ENCODE data around the gene ARFGEF3.
"Not testable (repeated sequence)": the region's sequence is repeated elsewhere in the genome, so short reads cannot be mapped to it uniquely, and the experiment has no call there.

ARFGEF3 gene

DNA sequence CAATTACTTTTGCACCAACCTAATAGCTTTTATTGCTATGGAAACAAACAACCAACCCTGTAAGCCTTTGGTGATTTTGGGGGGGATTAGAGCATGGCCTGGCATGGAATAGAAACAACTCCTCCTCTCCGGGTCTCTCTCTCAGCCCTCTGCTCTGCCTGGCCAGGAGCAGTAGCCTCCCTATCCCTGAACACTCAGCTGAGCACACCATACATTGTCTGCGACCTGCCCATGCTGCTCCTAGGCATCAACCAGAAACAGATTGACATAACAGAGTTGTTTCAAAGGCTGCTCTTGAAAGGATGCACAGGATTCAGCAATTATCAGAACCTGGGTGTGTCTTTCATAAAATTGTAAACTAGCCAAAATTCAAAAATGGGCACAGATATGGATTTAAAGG, 186.1 kb downstream of the ARFGEF3 start:
- TF ChIP-seq, protein P1, sequence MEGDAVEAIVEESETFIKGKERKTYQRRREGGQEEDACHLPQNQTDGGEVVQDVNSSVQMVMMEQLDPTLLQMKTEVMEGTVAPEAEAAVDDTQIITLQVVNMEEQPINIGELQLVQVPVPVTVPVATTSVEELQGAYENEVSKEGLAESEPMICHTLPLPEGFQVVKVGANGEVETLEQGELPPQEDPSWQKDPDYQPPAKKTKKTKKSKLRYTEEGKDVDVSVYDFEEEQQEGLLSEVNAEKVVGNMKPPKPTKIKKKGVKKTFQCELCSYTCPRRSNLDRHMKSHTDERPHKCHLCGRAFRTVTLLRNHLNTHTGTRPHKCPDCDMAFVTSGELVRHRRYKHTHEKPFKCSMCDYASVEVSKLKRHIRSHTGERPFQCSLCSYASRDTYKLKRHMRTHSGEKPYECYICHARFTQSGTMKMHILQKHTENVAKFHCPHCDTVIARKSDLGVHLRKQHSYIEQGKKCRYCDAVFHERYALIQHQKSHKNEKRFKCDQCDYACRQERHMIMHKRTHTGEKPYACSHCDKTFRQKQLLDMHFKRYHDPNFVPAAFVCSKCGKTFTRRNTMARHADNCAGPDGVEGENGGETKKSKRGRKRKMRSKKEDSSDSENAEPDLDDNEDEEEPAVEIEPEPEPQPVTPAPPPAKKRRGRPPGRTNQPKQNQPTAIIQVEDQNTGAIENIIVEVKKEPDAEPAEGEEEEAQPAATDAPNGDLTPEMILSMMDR (IDR thresholded peaks at IDR 0.05; ENCODE audit: low read depth, low read length): no peak
- DNase-seq: no peak
- H3K27me3 ChIP-seq (ENCODE audit: insufficient read depth, low read depth, severe bottlenecking): no peaks in the 10 kb centered on the region
- no peak overlapping the region for H3K4me3 ChIP-seq (ENCODE audit: low read depth, low read length)
- no peaks in the 10 kb centered on the region for H3K9me3 ChIP-seq (ENCODE audit: severe bottlenecking)
- H3K36me3 ChIP-seq: no peaks in the 10 kb centered on the region
- H3K27ac ChIP-seq: no peak overlapping the region

DNA sequence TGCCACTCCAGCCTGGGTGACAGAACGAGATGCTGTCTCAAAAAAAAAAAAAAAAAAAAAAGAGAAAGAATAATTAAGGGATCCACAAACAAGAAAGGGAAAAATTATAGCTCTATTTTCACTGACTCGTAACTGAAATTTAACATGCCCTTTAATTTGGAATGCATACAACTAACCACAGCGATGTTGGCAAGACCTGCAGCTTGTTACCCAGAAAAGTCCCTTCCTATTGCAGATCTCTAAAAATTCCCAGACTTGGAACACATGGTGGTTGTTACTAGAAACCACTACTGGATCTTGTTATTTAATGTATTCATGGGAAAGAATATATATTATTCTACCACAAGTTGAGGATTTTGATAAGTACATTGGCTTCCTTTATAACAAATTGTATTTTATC, 188.2 kb downstream of the ARFGEF3 start:
- Histone ChIP-seq H3K4me3 (ENCODE audit: low read depth, low read length) (no peak overlapping the region), H3K36me3 (no peaks in the 10 kb centered on the region), H3K27me3 (ENCODE audit: insufficient read depth, low read depth, severe bottlenecking) (no peaks in the 10 kb centered on the region), H3K9me3 (ENCODE audit: severe bottlenecking) (no peaks in the 10 kb centered on the region), H3K27ac (no peak overlapping the region)
- no peak for DNase-seq
- TF ChIP-seq, protein P1 (IDR thresholded peaks at IDR 0.05; ENCODE audit: low read depth, low read length): no peak

DNA sequence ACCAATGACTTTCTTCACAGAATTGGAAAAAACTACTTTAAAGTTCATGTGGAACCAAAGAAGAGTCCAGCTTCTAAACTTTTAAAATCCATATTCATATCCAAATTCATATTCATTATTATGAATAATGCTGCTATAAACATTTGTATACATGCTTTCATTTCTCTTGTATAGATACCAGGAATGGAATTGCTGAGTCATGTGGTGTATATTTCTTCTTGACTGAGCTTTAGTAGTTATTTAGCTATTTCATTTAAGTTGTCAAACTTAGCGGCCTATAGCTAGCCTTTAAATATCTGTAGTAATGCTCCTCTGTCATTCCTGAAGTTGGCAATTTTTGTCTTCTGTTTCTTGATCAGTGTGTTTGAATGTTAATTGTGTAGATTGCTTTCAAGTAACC, 196.2 kb downstream of the ARFGEF3 start:
- H3K9me3 ChIP-seq (ENCODE audit: severe bottlenecking): no peaks in the 10 kb centered on the region
- no peaks in the 10 kb centered on the region for H3K27me3 ChIP-seq (ENCODE audit: insufficient read depth, low read depth, severe bottlenecking)
- TF ChIP-seq, protein P1 (IDR thresholded peaks at IDR 0.05; ENCODE audit: low read depth, low read length): no peak
- DNase-seq: no peak
- no peak overlapping the region for H3K27ac ChIP-seq
- no peaks in the 10 kb centered on the region for H3K36me3 ChIP-seq
- H3K4me3 ChIP-seq (ENCODE audit: low read depth, low read length): no peak overlapping the region

DNA sequence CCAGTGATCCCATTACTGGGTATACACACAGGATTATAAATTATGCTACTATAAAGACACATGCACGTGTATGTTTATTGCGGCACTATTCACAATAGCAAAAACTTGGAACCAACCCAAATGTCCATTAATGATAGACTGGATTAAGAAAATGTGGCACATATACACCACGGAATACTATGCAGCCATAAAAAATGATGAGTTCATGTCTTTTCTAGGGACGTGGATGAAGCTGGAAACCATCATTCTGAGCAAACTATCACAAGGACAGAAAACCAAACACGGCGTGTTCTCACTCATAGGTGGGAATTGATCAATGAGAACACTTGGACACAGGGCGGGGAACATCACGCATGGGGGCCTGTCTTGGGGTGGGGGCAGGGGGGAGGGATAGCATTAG, 206.9 kb downstream of the ARFGEF3 start:
- H3K36me3 ChIP-seq; H3K27ac ChIP-seq; H3K27me3 ChIP-seq (ENCODE audit: insufficient read depth, low read depth, severe bottlenecking); H3K9me3 ChIP-seq (ENCODE audit: severe bottlenecking); DNase-seq; H3K4me3 ChIP-seq (ENCODE audit: low read depth, low read length): not testable (repeated sequence)

DNA sequence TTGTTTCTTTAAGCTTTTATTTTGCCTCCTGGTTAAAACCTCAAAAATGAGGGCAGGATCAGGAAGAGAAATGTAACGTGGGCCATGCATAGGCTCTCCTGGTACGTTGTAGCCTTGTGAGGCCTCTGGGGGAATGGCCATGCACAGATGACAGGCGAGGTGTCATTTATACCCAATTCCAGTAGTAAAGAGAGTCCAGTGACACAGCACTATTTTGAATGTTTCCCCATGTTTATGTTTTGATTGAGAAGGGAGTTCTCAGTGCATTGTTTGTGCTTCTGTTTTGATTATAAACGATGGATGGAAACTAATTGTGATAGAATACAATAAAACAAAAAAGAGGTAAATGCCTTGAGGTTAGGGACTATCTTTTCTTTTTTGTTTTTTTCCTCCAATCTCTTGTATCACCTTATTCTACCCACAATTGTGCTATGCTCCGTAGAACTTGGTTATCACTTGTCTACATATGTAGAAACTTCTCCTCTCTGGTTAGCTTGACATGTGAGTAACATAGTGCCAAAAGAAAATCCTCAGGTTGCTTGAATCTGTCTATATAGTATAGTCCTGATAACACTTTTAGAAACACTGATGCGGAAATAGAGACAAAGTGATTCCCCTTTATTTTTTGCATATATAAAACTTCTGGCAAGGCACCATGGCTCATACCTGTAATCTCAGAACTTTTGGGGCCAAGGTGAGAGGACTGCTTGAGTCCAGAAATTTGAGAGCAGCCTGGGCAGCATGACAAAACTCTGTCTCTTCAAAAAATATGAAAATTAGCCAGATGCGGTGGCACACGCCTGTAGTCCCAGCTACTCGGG, 209.1 kb downstream of the ARFGEF3 start:
- no peaks in the 10 kb centered on the region for H3K36me3 ChIP-seq
- TF ChIP-seq, protein P1 (IDR thresholded peaks at IDR 0.05; ENCODE audit: low read depth, low read length): no peak
- no peak for DNase-seq
- no peaks in the 10 kb centered on the region for H3K27me3 ChIP-seq (ENCODE audit: insufficient read depth, low read depth, severe bottlenecking)
- no peak overlapping the region for H3K4me3 ChIP-seq (ENCODE audit: low read depth, low read length)
- H3K27ac ChIP-seq: no peak overlapping the region
- no peaks in the 10 kb centered on the region for H3K9me3 ChIP-seq (ENCODE audit: severe bottlenecking)

DNA sequence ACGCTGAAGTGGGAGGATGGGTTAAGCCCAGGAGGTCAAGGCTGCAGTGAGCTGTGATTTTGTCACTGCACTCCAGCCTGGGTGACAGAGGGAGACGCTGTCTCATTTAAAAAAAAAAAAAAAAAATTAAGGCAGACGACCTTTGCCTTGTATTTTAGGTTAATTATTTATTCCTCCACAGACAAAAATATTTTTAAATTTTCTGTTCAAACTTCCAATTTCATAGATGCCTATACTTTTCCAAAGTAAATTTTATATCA, 209.6 kb downstream of the ARFGEF3 start:
- H3K27me3 ChIP-seq (ENCODE audit: insufficient read depth, low read depth, severe bottlenecking): no peaks in the 10 kb centered on the region
- H3K9me3 ChIP-seq (ENCODE audit: severe bottlenecking): no peaks in the 10 kb centered on the region
- H3K36me3 ChIP-seq: no peaks in the 10 kb centered on the region
- TF ChIP-seq, protein P1 (IDR thresholded peaks at IDR 0.05; ENCODE audit: low read depth, low read length): no peak
- DNase-seq: no peak
- H3K27ac ChIP-seq: peak overlapping the region; percentile 48
- no peak overlapping the region for H3K4me3 ChIP-seq (ENCODE audit: low read depth, low read length)
